ENCODE data around the gene UBE2N. TPM values are rescaled to one million over a fixed set of nuclear protein-coding genes. Genes with fewer than 3 reads are reported as not detected.

Gene UBE2N
- 42.6 TPM for total RNA-seq

GRCh38 chr12:93441617-93442410 is at the start of gene UBE2N:
Gene UBE2N (minus strand): TSS chr12:93441947. CDS start chr12:93441884, 63 bp downstream.

GRCh38 chr12:93467351-93468007 is 25.7 kb upstream of the UBE2N start, which contains the start of gene MRPL42:
Gene MRPL42 (plus strand): TSS chr12:93467514. CDS start chr12:93469286, 1,772 bp downstream.

GRCh38 chr12:93377252-93378195 is 64.2 kb downstream of the UBE2N start, which contains the start of gene NUDT4:
Gene NUDT4 (plus strand): TSS chr12:93377925. CDS start chr12:93378323, 398 bp downstream.

Other genes starting within 250 kb of the UBE2N start
- 129 TPM for gene NUDT4, start 64.0 kb downstream of the UBE2N start, total RNA-seq
- 92.2 TPM for gene MRPL42, start 25.6 kb upstream of the UBE2N start, total RNA-seq
- gene SOCS2, start 130.7 kb upstream of the UBE2N start, total RNA-seq: 39.3 TPM
- 71.4 TPM for gene CRADD, start 235.4 kb upstream of the UBE2N start, total RNA-seq